Measurements from ENCODE around the gene EDC4.

DNA sequence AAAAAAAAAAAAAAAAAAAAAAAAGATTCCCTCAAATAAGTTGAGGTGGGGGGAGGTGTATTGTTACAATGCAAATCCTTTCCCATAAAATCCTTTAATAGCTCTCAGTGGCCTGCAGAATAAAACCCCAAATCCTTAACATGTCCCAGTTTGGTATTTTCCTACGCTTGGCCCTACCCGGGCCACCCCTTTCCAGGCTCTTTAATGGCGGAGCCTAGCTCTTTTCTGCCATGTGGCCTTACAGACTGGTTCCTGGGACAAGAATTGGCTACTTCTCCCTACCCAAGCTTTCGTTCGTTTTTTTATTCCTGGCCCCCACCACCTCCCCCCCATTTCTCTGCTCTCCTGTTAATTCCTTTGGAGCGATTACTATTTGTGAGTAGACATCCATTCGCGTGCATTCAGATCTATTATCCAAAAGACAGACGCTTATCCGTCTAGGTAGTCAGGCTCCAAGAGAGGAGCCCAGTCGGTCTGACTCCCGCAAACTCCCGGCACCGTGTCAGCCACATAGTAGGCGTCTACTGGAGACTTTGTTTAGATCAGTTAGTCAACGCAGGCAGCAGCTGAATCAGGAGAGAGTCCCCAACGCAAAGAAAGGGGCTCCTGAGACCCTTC lies 31.5 kb upstream of the EDC4 start:
- TF ChIP-seq, protein P1, sequence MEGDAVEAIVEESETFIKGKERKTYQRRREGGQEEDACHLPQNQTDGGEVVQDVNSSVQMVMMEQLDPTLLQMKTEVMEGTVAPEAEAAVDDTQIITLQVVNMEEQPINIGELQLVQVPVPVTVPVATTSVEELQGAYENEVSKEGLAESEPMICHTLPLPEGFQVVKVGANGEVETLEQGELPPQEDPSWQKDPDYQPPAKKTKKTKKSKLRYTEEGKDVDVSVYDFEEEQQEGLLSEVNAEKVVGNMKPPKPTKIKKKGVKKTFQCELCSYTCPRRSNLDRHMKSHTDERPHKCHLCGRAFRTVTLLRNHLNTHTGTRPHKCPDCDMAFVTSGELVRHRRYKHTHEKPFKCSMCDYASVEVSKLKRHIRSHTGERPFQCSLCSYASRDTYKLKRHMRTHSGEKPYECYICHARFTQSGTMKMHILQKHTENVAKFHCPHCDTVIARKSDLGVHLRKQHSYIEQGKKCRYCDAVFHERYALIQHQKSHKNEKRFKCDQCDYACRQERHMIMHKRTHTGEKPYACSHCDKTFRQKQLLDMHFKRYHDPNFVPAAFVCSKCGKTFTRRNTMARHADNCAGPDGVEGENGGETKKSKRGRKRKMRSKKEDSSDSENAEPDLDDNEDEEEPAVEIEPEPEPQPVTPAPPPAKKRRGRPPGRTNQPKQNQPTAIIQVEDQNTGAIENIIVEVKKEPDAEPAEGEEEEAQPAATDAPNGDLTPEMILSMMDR (CRISPR knock-in tag; IDR thresholded peaks at IDR 0.05), result no peak
- no peak for TF ChIP-seq SMC3 (IDR thresholded peaks at IDR 0.05; ENCODE audit: low read length)
- no peak for TF ChIP-seq SIN3A (IDR thresholded peaks at IDR 0.05; ENCODE audit: borderline replicate concordance, low read depth, low read length)
- TF ChIP-seq FOXP1 (IDR thresholded peaks at IDR 0.05), result no peak
- TF ChIP-seq FOXP1 (CRISPR knock-in tag; IDR thresholded peaks at IDR 0.05), result no peak
- TF ChIP-seq, protein P2, sequence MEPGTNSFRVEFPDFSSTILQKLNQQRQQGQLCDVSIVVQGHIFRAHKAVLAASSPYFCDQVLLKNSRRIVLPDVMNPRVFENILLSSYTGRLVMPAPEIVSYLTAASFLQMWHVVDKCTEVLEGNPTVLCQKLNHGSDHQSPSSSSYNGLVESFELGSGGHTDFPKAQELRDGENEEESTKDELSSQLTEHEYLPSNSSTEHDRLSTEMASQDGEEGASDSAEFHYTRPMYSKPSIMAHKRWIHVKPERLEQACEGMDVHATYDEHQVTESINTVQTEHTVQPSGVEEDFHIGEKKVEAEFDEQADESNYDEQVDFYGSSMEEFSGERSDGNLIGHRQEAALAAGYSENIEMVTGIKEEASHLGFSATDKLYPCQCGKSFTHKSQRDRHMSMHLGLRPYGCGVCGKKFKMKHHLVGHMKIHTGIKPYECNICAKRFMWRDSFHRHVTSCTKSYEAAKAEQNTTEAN (CRISPR knock-in tag; conservative IDR thresholded peaks at IDR 0.05), result no peak
- TF ChIP-seq, protein P3, sequence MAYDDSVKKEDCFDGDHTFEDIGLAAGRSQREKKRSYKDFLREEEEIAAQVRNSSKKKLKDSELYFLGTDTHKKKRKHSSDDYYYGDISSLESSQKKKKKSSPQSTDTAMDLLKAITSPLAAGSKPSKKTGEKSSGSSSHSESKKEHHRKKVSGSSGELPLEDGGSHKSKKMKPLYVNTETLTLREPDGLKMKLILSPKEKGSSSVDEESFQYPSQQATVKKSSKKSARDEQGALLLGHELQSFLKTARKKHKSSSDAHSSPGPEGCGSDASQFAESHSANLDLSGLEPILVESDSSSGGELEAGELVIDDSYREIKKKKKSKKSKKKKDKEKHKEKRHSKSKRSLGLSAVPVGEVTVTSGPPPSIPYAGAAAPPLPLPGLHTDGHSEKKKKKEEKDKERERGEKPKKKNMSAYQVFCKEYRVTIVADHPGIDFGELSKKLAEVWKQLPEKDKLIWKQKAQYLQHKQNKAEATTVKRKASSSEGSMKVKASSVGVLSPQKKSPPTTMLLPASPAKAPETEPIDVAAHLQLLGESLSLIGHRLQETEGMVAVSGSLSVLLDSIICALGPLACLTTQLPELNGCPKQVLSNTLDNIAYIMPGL (CRISPR knock-in tag; IDR thresholded peaks at IDR 0.05; ENCODE audit: borderline replicate concordance in 1 of 2, low read depth in 1 of 2), result no peak
- no peak for TF ChIP-seq JDP2 (CRISPR knock-in tag; IDR thresholded peaks at IDR 0.05; ENCODE audit: borderline replicate concordance)
- TF ChIP-seq SP4 (CRISPR knock-in tag; IDR thresholded peaks at IDR 0.05), result no peak
- no peak for TF ChIP-seq SAFB2 (CRISPR knock-in tag; IDR thresholded peaks at IDR 0.05; ENCODE audit: borderline replicate concordance, low read depth)
- TF ChIP-seq ZNF569 (CRISPR knock-in tag; IDR thresholded peaks at IDR 0.05; ENCODE audit: borderline replicate concordance), result 0 out of 2 replicates have a peak, but pooled peaks have one; percentile 29
- TF ChIP-seq SATB2 (CRISPR knock-in tag; IDR thresholded peaks at IDR 0.05), result no peak
- TF ChIP-seq CBX5 (CRISPR knock-in tag; IDR thresholded peaks at IDR 0.05; ENCODE audit: borderline replicate concordance), result no peak
- no peak for TF ChIP-seq EZH2 (conservative IDR thresholded peaks at IDR 0.05; ENCODE audit: low read depth, low read length)
- no peak; the same call in 1 of the 2 replicates for TF ChIP-seq SMYD3 (CRISPR knock-in tag; IDR thresholded peaks at IDR 0.05)
